Activated naive CD8-positive, alpha-beta T cell treated with anti-CD3 and anti-CD28 coated beads, Interleukin-2, amount 10 ng/mL, durations not matched to agents 7 days and 5 days (primary cell): Measurements from ENCODE around the gene GPR87. TPM values are rescaled to one million over a fixed set of nuclear protein-coding genes. Genes with fewer than 3 reads are reported as not detected.

Experiments used
- ATAC-seq: fragments of 150-1000 bp; cut with Tn5 transposase; one replicate; pipeline ENCODE4 v1.10.0; 2021; ENCODE audit warnings: low read depth, moderate library complexity
- POLR2A ChIA-PET: fragments of 350-600 bp; sonication (Branson Sonifier 250); formaldehyde crosslinking; loops from one replicate; lab custom pipeline; 2021; ENCODE audit warnings: antibody characterized with exemption; lab: Charles Lee
- DNase-seq: peaks from one replicate; pipeline ENCODE4 v3.0.0; 2021
- H3K27ac Mint-ChIP-seq: one replicate; pipeline ENCODE4 v1.8.0; 2022; ENCODE audit warnings: mild to moderate bottlenecking, mixed read lengths
- H3K27me3 Mint-ChIP-seq: one replicate; pipeline ENCODE4 v1.8.0; 2022; ENCODE audit warnings: mild to moderate bottlenecking, moderate library complexity, mixed read lengths
- H3K36me3 Mint-ChIP-seq: one replicate; pipeline ENCODE4 v1.8.0; 2021; ENCODE audit warnings: mild to moderate bottlenecking, mixed read lengths
- H3K4me1 Mint-ChIP-seq: one replicate; pipeline ENCODE4 v1.8.0; 2021; ENCODE audit warnings: mixed read lengths
- H3K4me3 Mint-ChIP-seq: one replicate; pipeline ENCODE4 v1.8.0; 2022; ENCODE audit warnings: mild to moderate bottlenecking, moderate library complexity, mixed read lengths
- H3K9me3 Mint-ChIP-seq: one replicate; pipeline ENCODE4 v1.8.0; 2021; ENCODE audit warnings: mixed read lengths
- total RNA-seq, 2 experiments: library from RNA; stranded (reverse); gene quantifications; one replicate each; pipeline ENCODE4 v1.2.3, GENCODE V29; 2021

The GPR87 gene
- total RNA-seq, 2 experiments from 2014 or later: not detected

DNA sequence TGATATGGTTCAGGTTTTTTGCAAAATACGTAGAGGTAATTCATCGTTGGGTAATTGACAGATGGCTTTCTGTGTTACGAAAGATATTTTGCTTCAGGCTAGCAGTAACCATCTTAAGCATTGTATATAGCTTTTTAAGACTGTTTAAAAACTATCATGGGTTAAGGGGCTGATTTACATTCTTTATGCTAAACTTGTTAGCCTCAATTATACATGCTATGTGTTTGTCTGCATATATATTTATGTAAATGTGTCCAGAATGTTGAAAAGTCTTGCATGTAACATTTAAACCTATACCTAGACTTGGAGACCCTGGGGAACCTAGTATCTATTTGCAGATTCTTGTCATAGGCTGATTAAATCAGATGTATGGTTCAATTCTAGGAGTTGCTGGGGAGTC, 27.2 kb downstream of the GPR87 start:
- no peak overlapping the region for H3K4me3 Mint-ChIP-seq
- peaks cover 18% of the 10 kb centered on the region for H3K27me3 Mint-ChIP-seq
- no peaks in the 10 kb centered on the region for H3K36me3 Mint-ChIP-seq
- ATAC-seq (no peak), DNase-seq (no peak)
- H3K9me3 Mint-ChIP-seq: no peaks in the 10 kb centered on the region
- POLR2A ChIA-PET: no interaction called here
- no peak overlapping the region for H3K27ac Mint-ChIP-seq
- H3K4me1 Mint-ChIP-seq: peaks cover 4% of the 10 kb centered on the region

DNA sequence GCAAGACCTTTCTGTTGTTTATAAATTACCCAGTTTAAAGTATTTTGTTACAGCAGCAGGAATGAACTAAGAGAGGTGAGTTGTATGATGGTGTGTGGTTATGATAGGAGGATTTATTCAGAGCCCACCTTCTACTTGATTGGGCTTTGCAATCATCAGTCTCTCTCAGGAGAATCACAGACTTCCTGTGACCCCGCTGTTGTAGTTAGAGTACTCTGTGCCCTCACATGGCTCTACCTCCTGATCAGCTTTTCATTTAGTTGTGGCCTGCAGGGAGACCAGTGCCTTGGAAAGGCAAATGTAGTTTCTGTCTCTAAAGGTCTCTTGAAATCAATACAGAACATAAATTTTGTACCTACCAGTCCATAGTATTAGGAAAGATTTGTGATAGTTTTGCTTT, 30.7 kb downstream of the GPR87 start:
- Mint-ChIP-seq H3K9me3 (no peaks in the 10 kb centered on the region), H3K4me1 (peaks cover 24% of the 10 kb centered on the region), H3K36me3 (no peaks in the 10 kb centered on the region), H3K27ac (no peak overlapping the region), H3K4me3 (no peak overlapping the region), H3K27me3 (no peaks in the 10 kb centered on the region)
- no peak for DNase-seq
- no peak for ATAC-seq
- POLR2A ChIA-PET: interaction anchor here (0.6 kb wide), 1 partner anchor 108 kb away, joined by 4 read pairs; no protein-coding TSS in a partner anchor

DNA sequence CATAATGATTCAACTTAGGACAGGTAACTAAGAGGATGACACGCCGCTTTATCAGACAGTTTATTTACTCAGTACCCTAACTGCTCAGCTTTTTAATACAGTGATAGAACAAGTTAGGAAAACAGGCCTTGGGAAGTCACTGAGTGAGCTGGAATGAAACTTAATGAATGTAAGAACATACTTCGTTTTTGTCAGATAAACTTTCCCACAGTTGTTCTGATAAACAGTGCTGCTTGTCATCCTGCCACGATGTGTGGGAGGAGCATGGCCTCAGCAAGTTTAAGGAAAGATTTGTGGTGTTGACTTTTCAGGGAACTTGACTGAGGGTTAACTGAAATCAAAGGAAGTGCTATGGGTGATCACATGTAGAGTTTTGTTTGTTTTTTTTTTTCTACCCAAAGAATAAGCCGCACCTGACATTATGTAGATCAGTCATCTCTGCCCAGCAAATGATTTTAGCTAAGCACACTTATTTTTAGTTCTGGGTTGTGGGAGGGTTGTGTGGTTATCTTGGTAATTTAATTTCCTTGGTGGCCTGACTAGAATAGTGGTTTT, 32.6 kb downstream of the GPR87 start:
- peaks cover 36% of the 10 kb centered on the region for H3K4me1 Mint-ChIP-seq
- POLR2A ChIA-PET: interaction anchor here (1.0 kb wide), 1 partner anchor 56 kb away, joined by 3 read pairs; no protein-coding TSS in a partner anchor

DNA sequence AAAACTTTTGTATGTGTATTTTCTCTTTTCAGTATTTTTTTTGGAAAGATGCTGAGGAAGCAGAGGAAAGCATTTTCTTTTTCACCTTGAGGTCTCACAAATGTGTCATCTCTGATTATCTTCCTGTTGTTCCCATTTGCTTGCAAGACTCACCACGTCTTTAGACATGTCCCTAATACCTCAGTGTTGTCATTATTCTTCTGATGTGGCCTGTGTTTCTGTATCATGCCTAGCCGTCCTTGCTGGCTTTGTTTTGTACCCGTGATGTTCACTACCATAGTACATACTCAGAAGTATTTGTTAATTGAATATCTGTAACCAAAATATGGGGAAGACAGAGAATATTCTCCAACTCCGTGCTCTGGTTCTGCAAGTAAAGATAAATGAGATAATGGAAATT, 33.2 kb downstream of the GPR87 start:
- POLR2A ChIA-PET: no interaction called here
- peak; percentile 27 for ATAC-seq
- H3K4me1 Mint-ChIP-seq: peaks cover 41% of the 10 kb centered on the region

More for the DNA sequence above, 32.6 kb downstream of the GPR87 start:
- Mint-ChIP-seq H3K27me3 (no peaks in the 10 kb centered on the region), H3K27ac (peak overlapping the region; percentile 18), H3K4me3 (peak overlapping the region; percentile 23), H3K9me3 (no peaks in the 10 kb centered on the region), H3K36me3 (no peaks in the 10 kb centered on the region)
- DNase-seq: no peak
- ATAC-seq: peak; percentile 57

DNA sequence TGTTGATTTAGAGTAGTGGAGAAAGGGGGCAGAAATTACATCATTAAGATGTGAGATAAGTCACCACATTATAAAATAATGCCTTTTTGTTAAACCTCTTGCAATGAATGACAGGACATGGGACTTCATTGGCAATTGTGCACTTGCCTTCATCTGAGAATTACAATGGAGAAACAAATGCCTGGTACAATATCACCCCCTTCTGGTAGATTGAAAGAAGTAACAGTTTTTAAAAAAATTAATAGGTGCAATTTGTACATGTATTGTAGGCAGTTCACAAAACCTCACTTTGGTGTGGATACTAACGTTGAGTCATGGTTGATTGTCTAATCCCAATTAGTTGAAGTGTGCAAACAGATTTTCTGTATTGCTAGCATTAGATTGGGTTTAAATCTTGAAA, 33.7 kb downstream of the GPR87 start:
- peaks cover 46% of the 10 kb centered on the region for H3K4me1 Mint-ChIP-seq
- no peak for DNase-seq
- H3K27me3 Mint-ChIP-seq: no peaks in the 10 kb centered on the region
- no peaks in the 10 kb centered on the region for H3K9me3 Mint-ChIP-seq
- H3K4me3 Mint-ChIP-seq: no peak overlapping the region
- POLR2A ChIA-PET: no interaction called here
- peak; percentile 50 for ATAC-seq
- no peak overlapping the region for H3K27ac Mint-ChIP-seq
- no peaks in the 10 kb centered on the region for H3K36me3 Mint-ChIP-seq

More for the DNA sequence above, 33.2 kb downstream of the GPR87 start:
- H3K36me3 Mint-ChIP-seq: no peaks in the 10 kb centered on the region
- DNase-seq: no peak
- H3K9me3 Mint-ChIP-seq: no peaks in the 10 kb centered on the region
- no peaks in the 10 kb centered on the region for H3K27me3 Mint-ChIP-seq
- H3K27ac Mint-ChIP-seq: peak overlapping the region; percentile 57
- H3K4me3 Mint-ChIP-seq: no peak overlapping the region

DNA sequence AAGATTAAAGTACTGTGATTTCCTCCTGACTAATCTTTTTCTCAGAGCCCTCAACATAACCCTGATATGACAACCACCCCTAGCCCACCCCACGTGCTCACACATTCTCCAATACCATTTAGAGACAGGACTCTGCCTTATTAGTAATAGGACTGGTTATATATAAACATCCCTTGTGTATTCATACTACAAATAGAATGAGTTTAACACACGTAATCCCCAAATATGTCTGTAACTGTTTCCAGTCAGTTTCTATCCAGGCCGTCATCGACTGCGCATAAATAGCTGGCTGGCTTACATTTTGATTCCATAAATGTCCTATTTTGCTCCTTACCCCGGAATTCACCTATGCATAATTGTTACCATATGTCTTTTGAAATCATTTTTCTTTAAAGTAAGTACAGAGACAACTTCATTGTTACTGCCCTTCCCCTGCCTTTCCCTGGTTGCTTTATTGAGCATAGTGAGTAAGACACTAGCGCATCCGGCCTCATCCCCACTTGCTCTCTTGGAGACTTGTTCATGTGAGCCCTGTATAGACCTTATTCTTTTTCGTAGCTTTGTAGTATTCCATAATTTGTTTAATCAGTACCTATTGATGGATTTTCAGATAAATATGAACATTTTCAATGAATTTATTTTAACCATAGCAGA, 34.8 kb downstream of the GPR87 start:
- POLR2A ChIA-PET: interaction anchor here (0.6 to 1.6 kb wide), 3 partner anchors 51 to 1440 kb away, joined by 3 read pairs; partner anchors contain the start of gene SIAH2
- H3K4me1 Mint-ChIP-seq: peaks cover 51% of the 10 kb centered on the region
- H3K27ac Mint-ChIP-seq: no peak overlapping the region

DNA sequence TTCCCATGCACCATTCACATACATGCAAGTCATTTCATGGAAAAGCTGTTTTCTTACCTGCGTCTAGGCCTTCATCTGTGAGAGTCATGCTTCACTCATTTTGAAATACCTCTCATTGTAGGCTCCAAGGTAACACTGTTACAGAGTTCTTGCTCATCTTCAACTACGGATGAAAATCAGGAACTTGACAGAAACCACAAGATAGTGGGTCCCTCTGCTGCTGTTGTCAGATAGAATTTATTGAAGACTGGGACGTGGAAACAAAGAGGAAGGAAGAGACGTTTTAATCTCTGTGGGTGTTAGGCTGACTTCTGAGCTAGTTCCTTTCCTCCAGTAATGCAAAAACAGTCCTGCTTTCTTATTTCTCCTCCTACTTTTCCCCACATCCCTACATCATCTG, 38.4 kb downstream of the GPR87 start, which contains the start of gene P2RY14:
Gene P2RY14, minus strand, starts transcription at position 313 of the 400 bp plus-strand sequence. CDS start 64,226 bp downstream, outside the sequence.
- H3K9me3 Mint-ChIP-seq: no peaks in the 10 kb centered on the region
- H3K27me3 Mint-ChIP-seq: no peaks in the 10 kb centered on the region
- H3K27ac Mint-ChIP-seq: peak within 1 kb of the TSS; percentile 61
- peaks cover 64% of the 10 kb centered on the region for H3K4me1 Mint-ChIP-seq
- H3K36me3 Mint-ChIP-seq: no peaks in the 10 kb centered on the region
- POLR2A ChIA-PET: interaction anchor here (1.0 to 3.0 kb wide), 3 partner anchors 9 to 50 kb away, joined by 4 to 9 read pairs (median 5); no protein-coding TSS in a partner anchor
- no peak for DNase-seq
- peak; percentile 28 for ATAC-seq
- peak within 1 kb of the TSS; percentile 85 for H3K4me3 Mint-ChIP-seq

More for the DNA sequence above, 34.8 kb downstream of the GPR87 start:
- Mint-ChIP-seq H3K36me3 (no peaks in the 10 kb centered on the region), H3K9me3 (no peaks in the 10 kb centered on the region), H3K27me3 (no peaks in the 10 kb centered on the region), H3K4me3 (no peak overlapping the region)
- ATAC-seq: no peak
- DNase-seq: no peak

DNA sequence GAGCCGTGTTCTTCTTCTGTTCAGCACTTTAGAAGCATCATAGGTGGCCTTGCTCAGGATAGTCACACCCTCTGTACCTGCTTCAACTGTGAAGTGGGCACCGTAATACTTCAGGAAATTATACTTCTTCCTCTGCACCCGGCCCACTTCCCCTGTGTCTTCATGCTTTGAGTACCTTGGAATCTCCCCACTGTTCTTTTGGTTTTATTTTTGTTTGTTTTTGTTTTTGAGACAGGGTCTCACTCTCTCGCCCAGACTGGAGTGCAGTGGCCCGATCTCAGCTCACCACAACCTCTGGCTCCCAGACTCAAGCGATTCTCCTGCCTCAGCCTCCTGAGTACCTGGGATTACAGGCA, 40.0 kb downstream of the GPR87 start:
- peak overlapping the region; percentile 85 for H3K4me3 Mint-ChIP-seq
- H3K4me1 Mint-ChIP-seq: peaks cover 58% of the 10 kb centered on the region
- peak; percentile 67 for ATAC-seq
- H3K27me3 Mint-ChIP-seq: no peaks in the 10 kb centered on the region
- H3K27ac Mint-ChIP-seq: peak overlapping the region; percentile 89
- POLR2A ChIA-PET: no interaction called here
- no peak for DNase-seq
- no peaks in the 10 kb centered on the region for H3K36me3 Mint-ChIP-seq
- H3K9me3 Mint-ChIP-seq: no peaks in the 10 kb centered on the region

DNA sequence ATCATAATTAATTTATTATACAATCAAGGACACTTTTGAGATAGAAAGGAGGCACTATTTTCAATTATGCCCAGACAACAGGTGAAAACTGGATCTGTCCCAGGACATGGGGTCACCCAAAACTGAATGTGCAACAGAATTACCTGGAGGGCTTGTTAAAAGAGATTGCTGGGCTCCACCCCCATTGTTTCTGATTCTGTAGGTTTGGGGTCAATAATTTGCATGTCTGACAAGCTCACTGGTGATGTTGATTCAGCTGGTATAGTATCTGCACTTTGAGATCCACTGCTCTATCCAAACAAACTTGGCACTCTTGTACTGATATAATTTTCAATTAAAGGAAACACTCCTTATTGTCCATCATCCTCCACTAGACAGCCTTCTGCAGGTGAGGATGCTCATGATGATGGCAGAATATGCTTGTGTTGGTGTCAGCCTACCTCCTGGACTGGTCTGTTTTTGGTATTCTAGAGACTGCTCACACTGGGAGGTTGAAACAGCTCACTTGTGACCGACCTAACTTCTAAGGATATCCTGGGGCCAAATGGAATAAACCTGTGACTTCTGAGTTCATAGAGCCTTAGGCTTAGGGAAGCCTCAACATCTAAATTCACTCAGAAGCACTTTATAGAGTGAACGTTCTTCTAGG, 40.5 kb downstream of the GPR87 start:
- Mint-ChIP-seq H3K4me3 (peak overlapping the region; percentile 85), H3K36me3 (no peaks in the 10 kb centered on the region)
- POLR2A ChIA-PET: interaction anchor here (1.1 kb wide), 1 partner anchor 73 kb away, joined by 3 read pairs; the partner anchor contains the start of gene GPR171

DNA sequence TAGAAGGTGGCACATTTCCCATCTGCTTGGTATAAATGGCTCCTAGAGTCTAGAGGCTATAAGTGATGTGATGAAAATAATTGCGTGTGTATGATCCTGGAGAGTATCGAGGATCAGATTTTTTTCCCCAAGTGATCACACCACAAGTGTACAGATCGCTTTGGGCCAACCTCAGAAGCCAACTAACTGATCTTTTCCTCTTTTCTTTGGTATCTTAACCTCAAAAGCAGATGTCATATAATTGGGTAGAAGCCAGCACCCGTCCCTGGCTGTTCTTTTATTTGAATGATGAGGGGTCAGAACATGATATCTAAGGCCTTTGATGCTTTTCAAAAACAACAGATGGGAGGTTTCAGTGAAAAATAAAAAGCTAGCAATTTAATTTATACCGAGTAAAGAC, 41.5 kb downstream of the GPR87 start:
- peak overlapping the region; percentile 21 for H3K4me3 Mint-ChIP-seq

More for the DNA sequence above, 40.5 kb downstream of the GPR87 start:
- DNase-seq (no peak), ATAC-seq (peak; percentile 17)
- Mint-ChIP-seq H3K4me1 (peaks cover 62% of the 10 kb centered on the region), H3K27me3 (no peaks in the 10 kb centered on the region), H3K9me3 (no peaks in the 10 kb centered on the region), H3K27ac (peak overlapping the region; percentile 89)

DNA sequence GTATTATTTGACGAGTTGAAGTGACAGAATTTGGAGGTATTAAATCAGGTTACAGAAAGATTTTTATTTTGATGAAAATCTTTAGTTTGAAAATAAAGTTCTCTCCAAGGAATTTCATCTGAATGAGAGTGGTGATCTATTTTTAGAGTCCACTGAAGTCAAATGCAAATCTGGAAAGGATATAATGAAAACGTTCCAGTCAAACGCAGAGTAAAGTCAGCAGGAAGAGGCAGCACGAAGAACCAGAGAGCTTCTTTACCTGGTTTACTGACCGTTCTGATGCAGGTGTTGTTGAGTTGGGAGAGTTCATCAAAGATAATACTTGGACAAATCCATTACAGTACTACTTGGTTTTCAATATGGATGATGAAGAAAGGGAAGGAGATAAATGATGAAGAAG, 47.0 kb downstream of the GPR87 start:
- no peak for ATAC-seq
- Mint-ChIP-seq H3K27me3 (no peaks in the 10 kb centered on the region), H3K27ac (no peak overlapping the region), H3K4me3 (no peak overlapping the region), H3K9me3 (no peaks in the 10 kb centered on the region), H3K36me3 (peaks cover 8% of the 10 kb centered on the region), H3K4me1 (peaks cover 51% of the 10 kb centered on the region)
- POLR2A ChIA-PET: interaction anchor here (1.7 kb wide), 1 partner anchor 9 kb away, joined by 9 read pairs; the partner anchor contains the start of gene P2RY14
- DNase-seq: no peak

More for the DNA sequence above, 41.5 kb downstream of the GPR87 start:
- POLR2A ChIA-PET: interaction anchor here (1.1 kb wide), 1 partner anchor 72 kb away, joined by 3 read pairs; the partner anchor contains the start of gene GPR171
- no peak for ATAC-seq
- Mint-ChIP-seq H3K27me3 (no peaks in the 10 kb centered on the region), H3K36me3 (no peaks in the 10 kb centered on the region), H3K9me3 (no peaks in the 10 kb centered on the region), H3K4me1 (peaks cover 62% of the 10 kb centered on the region), H3K27ac (peak overlapping the region; percentile 55)
- no peak for DNase-seq

DNA sequence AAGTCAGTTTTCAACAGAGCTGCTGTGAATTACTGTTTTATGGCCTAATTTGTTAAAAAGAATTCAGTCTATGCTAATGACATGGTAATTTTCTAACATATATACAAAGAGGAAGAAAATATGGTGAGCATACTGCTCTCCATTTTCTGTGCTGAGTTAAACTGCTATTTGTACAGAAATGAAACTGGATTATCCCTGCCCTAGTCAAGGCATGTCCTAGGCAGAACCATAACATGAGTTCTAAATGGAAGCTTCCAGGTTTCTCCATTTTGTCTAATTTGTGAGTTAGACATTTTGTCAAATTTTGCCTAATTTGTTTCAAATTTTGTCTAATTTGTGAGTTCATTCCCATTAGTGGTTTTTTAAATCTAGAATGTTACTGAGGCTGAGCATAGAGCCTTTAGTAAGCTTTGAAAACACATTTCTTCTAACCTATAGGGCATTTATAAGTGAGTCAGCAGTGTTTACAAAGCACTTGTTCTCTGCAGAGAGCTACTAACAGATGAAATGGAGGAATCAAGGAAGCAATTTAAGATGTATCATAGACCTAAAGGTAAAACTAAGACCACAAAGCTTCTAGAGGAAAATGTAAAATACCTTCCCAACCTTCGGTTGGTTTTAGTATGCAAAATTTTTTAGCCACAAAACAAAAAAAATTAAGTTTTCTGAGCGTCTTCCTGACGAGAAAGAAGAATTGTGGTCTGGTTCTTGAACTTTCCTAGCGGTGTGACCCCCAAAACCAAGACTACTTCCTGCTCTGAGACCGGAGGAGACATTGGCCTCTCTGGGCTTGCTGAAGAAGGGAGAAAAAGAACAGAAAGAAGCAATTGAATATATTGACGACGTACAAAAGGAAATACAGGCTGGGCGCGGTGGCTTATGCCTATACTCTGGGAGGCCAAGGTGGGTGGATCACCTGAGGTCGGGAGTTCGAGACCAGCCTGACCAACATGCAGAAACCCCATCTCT, 48.1 kb downstream of the GPR87 start:
- POLR2A ChIA-PET: interaction anchor here (0.6 to 1.7 kb wide), 5 partner anchors 10 to 505 kb away, joined by 4 to 9 read pairs (median 4); partner anchors contain the start of gene P2RY14
- Mint-ChIP-seq H3K4me3 (peak overlapping the region; percentile 71), H3K27ac (peak overlapping the region; percentile 92), H3K36me3 (peaks cover 8% of the 10 kb centered on the region), H3K4me1 (peaks cover 48% of the 10 kb centered on the region), H3K9me3 (no peaks in the 10 kb centered on the region), H3K27me3 (no peaks in the 10 kb centered on the region)
- ATAC-seq (peak; percentile 92), DNase-seq (peak; percentile 59)
